ENCODE results near the gene LRRC36. TPM values are rescaled to one million over a fixed set of nuclear protein-coding genes. Genes with fewer than 3 reads are reported as not detected.

Gene LRRC36
- total and polyA plus RNA-seq, 2 donors (not counting 3 experiments of a cell fraction or from before 2014, with no cell fraction given), result 0.30 to 2.0 TPM

DNA sequence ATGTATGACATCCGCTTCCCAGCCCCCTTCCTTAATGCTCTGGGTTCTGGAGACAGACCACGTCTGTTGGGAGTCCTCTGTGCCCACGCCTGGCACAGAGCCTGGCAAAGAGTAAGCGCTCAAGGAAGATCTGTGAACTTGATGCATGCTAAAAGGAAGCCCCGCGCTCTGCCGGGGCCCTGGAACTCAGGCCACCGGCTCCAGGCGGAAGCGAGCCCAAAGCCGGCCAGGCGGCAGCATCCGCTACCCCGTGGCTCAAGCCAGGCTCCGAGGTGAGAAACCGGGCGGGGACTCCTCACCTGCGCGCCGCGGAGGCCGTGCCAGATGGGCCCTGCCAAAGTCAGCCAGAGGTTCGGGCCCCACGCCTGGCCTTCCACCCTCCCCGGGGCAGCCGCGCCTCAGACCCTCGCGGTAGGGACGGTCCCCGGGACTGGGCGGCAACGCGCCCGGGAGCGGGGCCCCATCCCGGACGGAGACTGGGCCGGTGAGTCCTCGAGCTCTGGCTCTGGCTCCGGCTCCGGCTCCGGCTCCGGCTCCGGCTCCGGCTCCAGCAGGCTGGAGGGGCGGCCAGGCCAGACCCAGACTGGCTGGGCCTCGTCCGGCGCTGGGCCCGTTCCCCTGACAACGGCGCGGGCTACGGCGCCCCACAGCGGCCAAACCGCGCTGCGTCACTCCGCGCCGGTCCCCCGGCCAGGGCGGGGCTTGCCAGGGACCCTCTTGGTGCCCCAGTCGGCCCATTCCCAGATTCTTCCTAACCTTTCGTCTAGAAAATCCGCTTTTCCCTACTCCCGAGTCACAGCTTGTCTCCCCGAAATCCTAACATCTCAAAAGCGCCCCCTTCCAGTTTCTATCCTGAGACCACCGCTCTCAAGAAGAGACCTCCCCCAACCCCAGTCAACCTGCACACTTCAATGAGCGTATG, 89.5 kb downstream of the LRRC36 start, which contains the start of gene ZDHHC1:
TSS of gene ZDHHC1 (minus strand) at position 606 of the 922 bp plus-strand sequence. CDS start 8,702 bp downstream, outside the sequence.
- Histone ChIP-seq H3K36me3 (ENCODE audit: control insufficient read depth in 2 of 2, extremely low read depth in 1 of 2, insufficient read depth in 2 of 2, low read length in 2 of 2) (no peaks in the 10 kb centered on the region), H3K9ac (replicated peaks; ENCODE audit: extremely low read depth, insufficient read depth, low read length) (peak within 1 kb of the TSS; percentile 93), H3K9me3 (replicated peaks; ENCODE audit: control insufficient read depth, insufficient read depth, low read length) (no peaks in the 10 kb centered on the region), H4K20me1 (replicated peaks; ENCODE audit: control insufficient read depth, extremely low read depth, insufficient read depth, low read length) (no peaks in the 10 kb centered on the region), H3K4me3 (replicated peaks in 1 of 3; ENCODE audit: insufficient read depth in 1 of 3, low read depth in 1 of 3, low read length in 3 of 3) (peak within 1 kb of the TSS; percentile 76 to 84 (median 82)), H3K79me2 (ENCODE audit: control insufficient read depth, insufficient read depth, low read length) (peaks cover 2% of the 10 kb centered on the region), H3K27ac (ENCODE audit: insufficient read depth, low read depth, low read length) (peak within 1 kb of the TSS; percentile 81), H3K9me1 (replicated peaks; ENCODE audit: control insufficient read depth, extremely low read depth, insufficient read depth, low read length) (no peaks in the 10 kb centered on the region), H2AFZ (ENCODE audit: low read depth, low read length) (peak within 1 kb of the TSS; percentile 96), H3K27me3 (ENCODE audit: control insufficient read depth in 2 of 2, insufficient read depth in 2 of 2, low read length in 2 of 2) (no peaks in the 10 kb centered on the region), H3K4me2 (ENCODE audit: insufficient read depth, low read length) (peak within 1 kb of the TSS; percentile 89), H3K4me1 (ENCODE audit: control insufficient read depth, extremely low read depth, insufficient read depth, low read length) (peaks cover 13% of the 10 kb centered on the region)
- intact Hi-C loops (cut with micrococcal nuclease), result loop anchor here (1.0 kb wide), 1 partner anchor 137 kb away; the partner anchor contains the start of gene PLEKHG4
- TF ChIP-seq JUN (IDR thresholded peaks at IDR 0.05; ENCODE audit: borderline replicate concordance, insufficient read depth, insufficient read length, low read depth) (no peak), POLR2AphosphoS5 (IDR thresholded peaks at IDR 0.05; ENCODE audit: insufficient read depth, low read depth, low read length) (peak; percentile 79), FOS (IDR thresholded peaks at IDR 0.05; ENCODE audit: borderline replicate concordance, insufficient read depth, low read length) (peak; percentile 7), GATA2 (IDR thresholded peaks at IDR 0.05; ENCODE audit: insufficient read depth, insufficient read length, low read depth, low read length) (no peak), MYC (IDR thresholded peaks at IDR 0.05; ENCODE audit: low read depth, low read length) (no peak), POLR2A (IDR thresholded peaks at IDR 0.05; ENCODE audit: low read depth, low read length) (no peak), EZH2 (IDR thresholded peaks at IDR 0.05; ENCODE audit: borderline replicate concordance, low read depth, low read length, severe bottlenecking) (no peak)
- TF ChIP-seq, protein P1, sequence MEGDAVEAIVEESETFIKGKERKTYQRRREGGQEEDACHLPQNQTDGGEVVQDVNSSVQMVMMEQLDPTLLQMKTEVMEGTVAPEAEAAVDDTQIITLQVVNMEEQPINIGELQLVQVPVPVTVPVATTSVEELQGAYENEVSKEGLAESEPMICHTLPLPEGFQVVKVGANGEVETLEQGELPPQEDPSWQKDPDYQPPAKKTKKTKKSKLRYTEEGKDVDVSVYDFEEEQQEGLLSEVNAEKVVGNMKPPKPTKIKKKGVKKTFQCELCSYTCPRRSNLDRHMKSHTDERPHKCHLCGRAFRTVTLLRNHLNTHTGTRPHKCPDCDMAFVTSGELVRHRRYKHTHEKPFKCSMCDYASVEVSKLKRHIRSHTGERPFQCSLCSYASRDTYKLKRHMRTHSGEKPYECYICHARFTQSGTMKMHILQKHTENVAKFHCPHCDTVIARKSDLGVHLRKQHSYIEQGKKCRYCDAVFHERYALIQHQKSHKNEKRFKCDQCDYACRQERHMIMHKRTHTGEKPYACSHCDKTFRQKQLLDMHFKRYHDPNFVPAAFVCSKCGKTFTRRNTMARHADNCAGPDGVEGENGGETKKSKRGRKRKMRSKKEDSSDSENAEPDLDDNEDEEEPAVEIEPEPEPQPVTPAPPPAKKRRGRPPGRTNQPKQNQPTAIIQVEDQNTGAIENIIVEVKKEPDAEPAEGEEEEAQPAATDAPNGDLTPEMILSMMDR (IDR thresholded peaks at IDR 0.05; ENCODE audit: extremely low read depth in 1 of 2, insufficient read depth in 1 of 2, low read depth in 1 of 2, low read length in 2 of 2), result peak; percentile 36 to 48
- TF ChIP-seq, protein P2, sequence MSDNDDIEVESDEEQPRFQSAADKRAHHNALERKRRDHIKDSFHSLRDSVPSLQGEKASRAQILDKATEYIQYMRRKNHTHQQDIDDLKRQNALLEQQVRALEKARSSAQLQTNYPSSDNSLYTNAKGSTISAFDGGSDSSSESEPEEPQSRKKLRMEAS (IDR thresholded peaks at IDR 0.05; ENCODE audit: insufficient read depth, insufficient read length), result no peak
- BruUV-seq (replicated peaks), result no TSS peak
- ChIA-PET POLR2A (no interaction called here), CTCF (interaction anchor here (0.6 to 3.4 kb wide), 7 partner anchors 10 to 155 kb away, joined by 3 to 19 read pairs (median 4); partner anchors contain the start of genes KCTD19 and LRRC36)
- FAIRE-seq, result peak; percentile 69
- dilution Hi-C loops (cut with MboI; ENCODE audit: extremely low pct_ligation_motif_present, low sequenced_read_pairs), result no loop called here
- peak; percentile 72 for DNase-seq (ENCODE audit: low read depth, low spot score)
